ENCODE data around the gene UAP1L1.

DNA sequence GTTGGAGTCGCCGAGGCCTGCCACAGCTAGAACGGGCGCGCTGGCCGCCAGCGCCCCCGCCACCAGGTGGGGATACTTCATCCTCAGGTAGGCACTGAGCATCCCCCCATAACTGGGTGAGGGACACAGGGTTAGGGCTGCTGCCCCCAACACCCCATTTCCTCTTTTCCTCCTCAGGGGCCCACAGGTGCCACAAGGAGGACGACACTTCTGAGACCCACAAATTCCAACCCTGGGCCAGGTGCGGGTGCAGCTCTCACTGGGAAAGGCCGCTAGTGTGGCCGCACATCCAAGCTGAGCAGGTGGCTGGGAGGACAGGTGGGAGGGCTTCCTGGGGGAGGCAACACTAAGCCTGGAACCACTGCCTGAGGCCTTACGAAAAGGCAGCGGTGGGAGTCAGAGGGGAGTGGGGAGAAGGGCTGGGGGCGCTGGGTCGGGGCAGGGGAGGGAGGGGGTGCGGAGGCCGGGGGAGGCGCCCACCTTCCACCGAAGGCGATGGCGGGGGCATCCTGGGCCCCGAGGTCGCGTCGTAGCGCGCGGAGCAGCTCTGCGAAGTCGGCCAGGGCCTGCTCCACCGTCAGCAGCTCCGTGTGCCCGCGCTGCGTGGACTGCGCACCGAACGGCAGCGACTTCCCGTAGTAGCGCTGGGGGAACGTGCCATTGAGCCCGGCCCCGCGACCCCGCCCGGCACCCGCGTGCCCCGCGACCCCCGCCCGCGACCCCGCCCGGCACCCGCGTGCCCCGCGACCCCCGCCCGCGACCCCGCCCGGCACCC lies 36.3 kb downstream of the UAP1L1 start:
- TF ChIP-seq POLR2A (IDR thresholded peaks at IDR 0.05; ENCODE audit: low read depth) = no peak
- no peak for TF ChIP-seq POLR2AphosphoS5 (IDR thresholded peaks at IDR 0.05)
- TF ChIP-seq, protein P1, sequence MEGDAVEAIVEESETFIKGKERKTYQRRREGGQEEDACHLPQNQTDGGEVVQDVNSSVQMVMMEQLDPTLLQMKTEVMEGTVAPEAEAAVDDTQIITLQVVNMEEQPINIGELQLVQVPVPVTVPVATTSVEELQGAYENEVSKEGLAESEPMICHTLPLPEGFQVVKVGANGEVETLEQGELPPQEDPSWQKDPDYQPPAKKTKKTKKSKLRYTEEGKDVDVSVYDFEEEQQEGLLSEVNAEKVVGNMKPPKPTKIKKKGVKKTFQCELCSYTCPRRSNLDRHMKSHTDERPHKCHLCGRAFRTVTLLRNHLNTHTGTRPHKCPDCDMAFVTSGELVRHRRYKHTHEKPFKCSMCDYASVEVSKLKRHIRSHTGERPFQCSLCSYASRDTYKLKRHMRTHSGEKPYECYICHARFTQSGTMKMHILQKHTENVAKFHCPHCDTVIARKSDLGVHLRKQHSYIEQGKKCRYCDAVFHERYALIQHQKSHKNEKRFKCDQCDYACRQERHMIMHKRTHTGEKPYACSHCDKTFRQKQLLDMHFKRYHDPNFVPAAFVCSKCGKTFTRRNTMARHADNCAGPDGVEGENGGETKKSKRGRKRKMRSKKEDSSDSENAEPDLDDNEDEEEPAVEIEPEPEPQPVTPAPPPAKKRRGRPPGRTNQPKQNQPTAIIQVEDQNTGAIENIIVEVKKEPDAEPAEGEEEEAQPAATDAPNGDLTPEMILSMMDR (IDR thresholded peaks at IDR 0.05) = no peak

All from esophagus muscularis mucosa (tissue), 3 donors.